Superior temporal gyrus (tissue), 1 donor: ENCODE results near the gene CDSN.
"Not testable (repeated sequence)": the region's sequence is repeated elsewhere in the genome, so short reads cannot be mapped to it uniquely, and the experiment has no call there.

ENCODE experiments used
- DNase-seq: peaks from one replicate; pipeline ENCODE4 v3.0.0-alpha.2; 2016; ENCODE audit errors: extremely low spot score

The CDSN gene, protein sequence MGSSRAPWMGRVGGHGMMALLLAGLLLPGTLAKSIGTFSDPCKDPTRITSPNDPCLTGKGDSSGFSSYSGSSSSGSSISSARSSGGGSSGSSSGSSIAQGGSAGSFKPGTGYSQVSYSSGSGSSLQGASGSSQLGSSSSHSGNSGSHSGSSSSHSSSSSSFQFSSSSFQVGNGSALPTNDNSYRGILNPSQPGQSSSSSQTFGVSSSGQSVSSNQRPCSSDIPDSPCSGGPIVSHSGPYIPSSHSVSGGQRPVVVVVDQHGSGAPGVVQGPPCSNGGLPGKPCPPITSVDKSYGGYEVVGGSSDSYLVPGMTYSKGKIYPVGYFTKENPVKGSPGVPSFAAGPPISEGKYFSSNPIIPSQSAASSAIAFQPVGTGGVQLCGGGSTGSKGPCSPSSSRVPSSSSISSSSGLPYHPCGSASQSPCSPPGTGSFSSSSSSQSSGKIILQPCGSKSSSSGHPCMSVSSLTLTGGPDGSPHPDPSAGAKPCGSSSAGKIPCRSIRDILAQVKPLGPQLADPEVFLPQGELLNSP

GRCh38 chr6:31120151-31120915, at the start of gene CDSN:
Gene CDSN, minus strand, starts transcription at chr6:31120446. Its CDS starts 27 bp downstream, at chr6:31120419.
- no peak for DNase-seq

DNA sequence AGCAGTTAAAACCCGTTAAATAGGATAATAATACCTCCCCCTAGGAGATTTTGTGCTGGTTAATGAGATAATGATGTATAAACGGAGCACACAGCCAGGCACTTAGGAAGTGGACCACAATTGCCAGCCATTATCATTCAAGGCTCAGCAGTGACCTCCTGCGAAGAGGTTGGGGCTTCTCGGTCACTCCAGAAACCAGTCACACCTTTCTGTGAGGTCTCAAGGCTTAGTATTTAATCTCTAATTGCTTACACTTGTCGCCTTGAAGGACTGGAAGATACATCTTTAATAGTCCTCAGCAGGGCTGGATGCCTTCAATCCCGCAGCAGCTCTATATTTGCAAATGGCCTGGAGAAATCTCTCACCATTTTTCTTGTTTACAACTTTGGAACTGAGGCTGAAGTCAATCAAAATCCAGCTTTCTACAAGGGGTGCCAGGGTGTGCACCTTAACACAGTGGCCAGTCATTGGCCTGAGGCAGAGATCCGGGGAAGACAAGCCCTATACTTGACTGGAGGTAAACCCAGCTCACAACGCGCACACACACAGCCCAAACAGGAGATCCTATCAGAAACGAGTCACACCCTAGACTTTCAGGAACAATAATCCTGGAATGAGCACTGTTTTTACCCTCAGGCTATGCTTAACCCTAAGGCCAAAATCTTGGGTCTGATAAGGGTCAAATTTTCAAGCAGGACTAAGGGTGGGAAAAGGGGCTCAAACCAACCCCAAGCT, 49.0 kb upstream of the CDSN start:
- DNase-seq = no peak

DNA sequence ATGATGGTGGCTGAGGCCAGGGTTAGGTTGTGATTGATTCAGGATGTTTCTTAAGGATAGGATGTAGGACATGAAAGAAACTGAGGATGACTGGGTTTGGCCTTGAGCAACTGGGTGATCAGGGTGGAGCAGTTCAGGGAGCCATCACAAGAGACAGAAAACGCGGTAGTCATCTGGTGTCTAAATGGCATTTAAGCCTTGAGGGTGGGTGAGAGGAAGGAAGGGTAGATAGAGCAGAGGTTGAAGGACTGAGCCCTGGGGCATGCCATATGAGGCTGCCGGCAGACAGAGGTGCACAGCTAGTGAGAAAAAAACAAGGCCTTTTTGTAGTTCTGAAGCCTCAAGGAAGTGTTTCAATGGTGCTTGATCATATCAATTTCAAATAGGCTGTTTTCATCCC, 48.4 kb upstream of the CDSN start:
- no peak for DNase-seq

- no peak for DNase-seq
These were observed 45.7 kb upstream of the CDSN start for GRCh38 chr6:31165986-31166385.

DNA sequence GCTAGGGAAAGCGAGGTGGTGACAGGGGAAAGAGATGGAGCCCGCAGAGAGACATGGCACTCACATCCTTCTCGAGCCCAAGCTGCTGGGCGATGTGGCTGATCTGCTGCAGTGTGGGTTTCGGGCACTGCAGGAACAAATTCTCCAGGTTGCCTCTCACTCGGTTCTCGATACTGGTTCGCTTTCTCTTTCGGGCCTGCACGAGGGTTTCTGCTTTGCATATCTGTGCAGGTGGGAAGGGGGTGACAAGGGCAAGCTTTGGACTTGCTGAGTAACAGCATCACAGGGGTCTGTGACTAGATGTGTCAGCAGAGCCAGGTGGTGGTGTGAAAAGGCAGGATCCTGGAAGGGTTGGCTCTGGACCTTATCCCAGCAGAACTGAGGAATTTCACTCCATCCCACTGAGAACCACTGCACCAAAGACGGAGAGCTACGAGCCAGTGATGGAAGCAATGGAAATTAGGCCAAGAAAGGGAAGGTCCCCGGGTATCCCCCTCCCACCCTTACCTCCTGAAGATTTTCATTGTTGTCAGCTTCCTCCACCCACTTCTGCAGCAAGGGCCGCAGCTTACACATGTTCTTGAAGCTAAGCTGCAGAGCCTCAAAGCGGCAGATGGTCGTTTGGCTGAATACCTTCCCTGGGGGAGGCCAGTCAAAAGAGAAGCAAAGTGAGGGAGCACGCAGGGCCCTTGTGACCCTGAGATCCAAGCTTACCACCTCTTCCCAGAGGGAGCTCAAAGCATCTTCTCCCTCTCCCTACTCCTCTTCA, 45.0 kb upstream of the CDSN start:
- DNase-seq = not testable (repeated sequence)

- DNase-seq = not testable (repeated sequence)
These were observed 44.3 kb upstream of the CDSN start for GRCh38 chr6:31164475-31165063.

DNA sequence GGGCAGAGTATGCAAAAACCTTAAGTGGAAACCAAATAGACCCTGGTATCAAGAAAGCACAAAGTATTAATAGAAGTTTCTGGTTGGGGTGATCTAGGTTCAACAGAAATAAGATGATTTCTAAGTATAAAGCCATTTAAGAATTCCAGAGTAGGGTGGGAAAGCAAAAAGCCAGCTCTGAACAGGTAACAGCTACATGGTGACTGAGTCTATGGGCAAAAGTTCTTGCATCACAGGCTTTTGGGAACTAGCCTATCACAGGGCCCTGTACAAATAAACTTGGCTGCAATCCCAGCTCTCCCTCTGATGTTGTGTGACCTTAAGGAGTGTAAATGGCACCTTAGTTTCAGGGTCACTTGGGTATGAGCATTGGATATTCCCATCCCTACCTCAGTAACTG, 43.7 kb upstream of the CDSN start:
- no peak for DNase-seq

DNA sequence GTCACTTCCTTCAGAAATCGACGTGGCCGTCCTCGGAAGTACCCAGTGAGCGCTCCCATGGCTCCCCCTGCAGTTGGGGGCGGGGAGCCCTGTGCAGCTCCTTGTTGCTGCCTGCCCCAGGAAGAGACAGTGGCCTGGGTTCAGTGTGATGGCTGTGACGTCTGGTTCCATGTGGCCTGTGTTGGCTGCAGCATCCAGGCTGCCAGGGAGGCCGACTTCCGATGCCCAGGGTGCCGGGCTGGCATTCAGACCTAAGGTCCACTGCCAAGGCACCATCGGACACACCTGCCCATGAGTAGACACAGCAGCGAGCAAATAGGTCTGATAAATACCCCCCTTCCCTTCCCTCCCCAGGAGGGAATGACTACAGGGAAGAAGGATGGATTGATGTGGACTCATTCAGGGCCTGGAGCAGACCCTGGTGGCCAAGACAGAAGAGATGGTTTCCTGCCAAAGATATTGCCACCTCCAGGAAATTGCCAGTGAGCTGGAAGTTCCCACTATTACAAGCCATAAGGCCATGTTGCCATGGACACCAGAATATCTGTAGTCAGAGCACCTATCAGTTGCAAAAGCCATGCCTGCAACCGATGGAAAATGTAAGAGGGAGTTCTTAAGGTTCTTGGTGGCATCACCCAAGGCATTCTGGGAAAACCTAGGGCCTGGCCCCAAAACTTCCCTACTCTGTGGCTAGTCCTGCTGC, 42.4 kb upstream of the CDSN start:
- DNase-seq = no peak

GRCh38 chr6:31161216-31162126, 41.2 kb upstream of the CDSN start:
- no peak for DNase-seq

DNA sequence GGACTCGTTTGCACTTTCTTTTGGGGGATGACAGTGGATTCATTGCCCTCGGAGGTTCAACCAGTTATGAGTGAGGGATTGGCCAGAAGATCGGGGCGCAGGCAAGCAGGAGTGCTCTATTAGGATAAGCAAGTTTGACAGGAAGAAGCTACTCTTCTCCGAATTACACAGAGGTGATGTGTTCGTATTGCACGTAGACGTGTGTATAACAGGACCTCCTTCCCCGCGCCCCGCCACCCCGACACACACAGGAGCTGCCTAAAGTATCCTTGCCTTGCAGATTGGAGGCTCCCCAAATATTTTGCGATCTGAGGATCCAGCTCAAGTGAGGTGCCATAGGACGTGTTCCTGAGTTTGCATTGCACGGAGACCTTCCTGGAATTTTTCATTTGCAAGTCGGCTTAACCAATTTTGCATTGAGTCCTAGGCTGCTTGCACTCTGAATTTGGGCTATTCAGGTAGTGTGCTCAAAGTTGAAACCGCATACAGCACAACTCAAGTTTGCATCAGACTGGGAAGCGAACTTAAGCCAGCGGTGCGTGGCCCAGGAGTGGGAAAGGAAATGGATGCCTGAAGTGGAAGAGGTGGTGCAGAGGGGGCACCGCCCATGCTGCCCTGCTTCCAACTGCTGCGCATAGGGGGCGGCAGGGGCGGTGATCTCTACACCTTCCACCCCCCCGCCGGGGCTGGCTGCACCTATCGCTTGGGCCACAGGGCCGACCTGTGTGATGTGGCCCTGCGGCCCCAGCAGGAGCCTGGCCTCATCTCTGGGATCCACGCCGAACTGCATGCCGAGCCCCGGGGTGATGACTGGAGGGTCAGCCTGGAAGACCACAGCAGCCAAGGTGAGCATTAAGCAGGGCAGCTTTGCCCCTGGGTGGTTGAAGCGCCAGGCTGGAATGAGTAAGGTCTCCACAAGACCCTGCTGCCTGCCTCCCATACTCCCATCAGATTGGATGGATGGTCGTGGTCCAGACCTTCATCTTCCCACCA, 38.9 kb upstream of the CDSN start:
- no peak for DNase-seq

DNA sequence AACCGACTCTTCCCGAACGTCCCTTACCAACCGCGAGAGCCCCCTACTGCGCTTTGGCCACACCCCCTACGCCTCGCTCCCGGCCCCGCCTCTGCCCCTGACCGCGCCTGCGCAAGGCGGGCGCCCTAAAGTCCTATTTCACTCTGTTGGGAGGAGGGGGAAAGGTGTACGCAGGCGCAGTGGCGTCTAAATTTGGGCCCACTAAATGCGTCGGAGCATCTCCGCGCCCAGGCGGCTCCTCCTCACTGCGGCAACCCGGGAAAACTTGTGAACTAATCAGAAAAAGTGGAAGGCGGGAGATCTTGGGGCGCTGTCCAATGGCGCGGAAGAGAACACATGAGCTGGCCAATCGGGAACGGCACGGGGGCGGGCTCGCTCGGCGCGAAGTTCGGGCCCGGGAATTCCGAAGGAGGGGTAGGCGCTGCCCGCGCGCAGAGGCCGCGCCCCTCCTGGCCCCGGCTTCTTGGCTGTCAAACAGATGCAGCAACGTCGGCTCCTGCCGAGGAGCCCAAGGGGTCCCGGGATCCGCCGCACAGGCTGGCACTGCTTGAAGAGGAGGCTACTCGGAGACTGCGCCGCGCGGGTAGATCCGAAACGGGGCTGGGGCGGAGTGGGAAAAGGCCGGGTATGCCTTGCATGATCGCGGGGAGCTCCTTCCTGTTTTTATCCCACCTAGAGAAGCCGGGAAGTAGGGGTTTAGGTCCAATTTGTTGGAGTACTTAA, 38.1 kb upstream of the CDSN start, which contains the start of gene TCF19:
Gene TCF19, plus strand, starts transcription at position 450 of the 723 bp plus-strand sequence. CDS start 881 bp downstream, outside the sequence.
- DNase-seq = peak; percentile 97

DNA sequence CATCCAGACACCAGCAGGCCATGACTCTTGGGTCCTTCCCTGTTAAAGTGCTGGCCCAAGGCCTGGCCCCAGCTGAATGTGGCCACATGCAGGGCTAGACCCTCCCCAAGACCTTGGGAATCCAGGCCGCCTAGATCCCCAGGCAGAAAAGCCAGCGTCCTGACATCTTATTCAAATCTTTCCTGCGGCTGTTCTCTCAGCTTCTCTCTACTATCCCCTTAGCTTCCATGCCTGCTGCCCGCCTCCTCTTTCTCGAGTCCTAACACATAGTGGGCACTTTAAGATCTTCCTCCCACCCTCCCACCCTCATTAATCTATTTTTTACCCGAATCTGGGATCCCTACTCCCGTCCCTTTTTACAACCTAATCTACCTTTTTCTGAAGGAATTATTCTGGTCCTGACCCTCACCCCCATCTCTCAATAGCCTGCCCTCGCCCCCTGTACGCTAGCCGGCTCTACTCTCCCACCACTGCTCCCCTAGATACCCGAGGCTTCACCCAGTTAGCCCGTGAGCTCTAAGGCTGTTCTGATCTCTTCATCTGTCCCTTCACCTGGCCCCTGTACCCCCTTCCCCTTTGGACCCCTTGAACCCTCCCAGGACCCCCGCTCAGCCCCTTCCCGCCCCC, 37.4 kb upstream of the CDSN start, which contains the start of gene CCHCR1:
Gene CCHCR1, minus strand, starts transcription at position 290 of the 627 bp plus-strand sequence. Its CDS starts 202 bp downstream, at position 88.
- DNase-seq = no peak

GRCh38 chr6:31156641-31157040, 36.4 kb upstream of the CDSN start:
- DNase-seq = no peak

- DNase-seq = no peak
These were observed 34.2 kb upstream of the CDSN start for GRCh38 chr6:31154436-31154835.

GRCh38 chr6:31152781-31153180, 32.5 kb upstream of the CDSN start:
- no peak for DNase-seq

DNA sequence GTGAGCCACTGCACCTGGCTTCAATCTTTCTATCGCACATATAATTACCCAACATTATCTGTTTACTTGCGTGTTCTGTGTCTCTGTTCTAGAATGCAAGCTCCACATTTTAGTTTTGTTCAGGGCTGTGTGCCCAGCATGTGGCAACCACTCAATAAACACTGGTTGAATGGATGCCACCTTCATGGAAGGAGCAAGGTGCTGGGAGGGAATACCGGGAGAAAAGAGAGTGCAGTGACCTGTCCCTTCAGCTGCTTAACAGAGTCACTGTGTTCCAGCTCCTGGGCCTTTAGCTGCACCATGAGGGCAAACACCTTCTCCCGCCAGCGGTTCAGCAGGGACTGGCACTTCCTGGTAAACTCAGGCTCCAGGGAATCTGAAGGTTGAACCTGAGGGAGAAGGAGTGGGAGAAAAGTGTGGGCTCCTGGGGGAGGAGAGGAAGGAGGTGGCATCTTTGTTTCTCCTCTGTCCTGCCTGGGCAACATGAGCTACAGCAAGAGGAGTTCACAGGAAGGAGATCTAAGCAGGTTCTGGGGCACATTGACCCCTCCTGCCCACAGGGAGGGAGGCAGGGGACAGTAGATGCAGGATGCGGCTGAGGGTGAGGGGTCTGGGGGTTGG, 29.7 kb upstream of the CDSN start:
- DNase-seq = no peak
